Right lobe of liver (tissue), 6 donors: ENCODE results near the gene BCL11B. TPM values are rescaled to one million over a fixed set of nuclear protein-coding genes. Genes with fewer than 3 reads are reported as not detected.

Experiments used
- ATAC-seq, 4 donors: fragments of 200-7000 bp; cut with Tn5 transposase; one replicate each; pipeline ENCODE4 v1.9.1; 2020; ENCODE audit warnings: mild to moderate bottlenecking in 4 of 4, moderate library complexity in 4 of 4
- DNase-seq, 3 donors: peaks; one replicate each; pipeline ENCODE4 v3.0.0-alpha.2; 2020
- H3K27ac ChIP-seq, 3 donors: fragments of 200-600 bp; one replicate each; pipeline ENCODE4 v1.8.0; 2022
- H3K27me3 ChIP-seq, 2 donors: fragments of 200-600 bp; one replicate each; pipeline ENCODE4 v1.8.0; 2022
- H3K36me3 ChIP-seq, 4 donors: fragments of 200-600 bp; sonication (generic) in 1 of 4; one replicate each; pipeline versions ENCODE4 v1.5.1 to v1.8.0; 2017 to 2022; ENCODE audit warnings: control low read depth in 1 of 4
- H3K4me1 ChIP-seq, 4 donors: fragments of 200-600 bp; sonication (generic) in 1 of 4; one replicate each; pipeline versions ENCODE4 v1.5.1 to v1.8.0; 2017 to 2022; ENCODE audit warnings: control low read depth in 1 of 4
- H3K4me3 ChIP-seq, 3 donors: fragments of 200-600 bp; one replicate each; pipeline ENCODE4 v1.8.0; 2022
- H3K9me3 ChIP-seq, 4 donors: fragments of 200-600 bp; sonication (generic) in 1 of 4; one replicate each; pipeline versions ENCODE4 v1.5.1 to v1.8.0; 2017 to 2022; ENCODE audit warnings: control low read depth in 1 of 4
- POLR2A ChIP-seq: fragments of 450-650 bp; IDR thresholded peaks from one replicate; pipeline ENCODE4 v1.6.1; 2017; ENCODE audit warnings: antibody characterized with exemption, mild to moderate bottlenecking
- WGBS: methylation state at CpG from one replicate; pipeline ENCODE4 v1.1.6; 2018; ENCODE audit warnings: low coverage, low lambda C conversion rate; ENCODE audit not compliant: insufficient coverage; ENCODE audit errors: missing lambda C conversion rate; 5-methylcytosine and 5-hydroxymethylcytosine counted together
- intact Hi-C, 2 donors: fragments of 100-400 bp; cut with DNase I; formaldehyde crosslinking; loops; one replicate each; pipeline versions ENCODE4 v1.11.2 to v1.14.1; 2022
- total RNA-seq, 6 experiments: library from RNA; depleted of rRNA in 2 of 6; stranded (reverse); fragments of >200 nt in 2 of 6; fragmentation: NEBNext Ultra II Directional in 3 of 6; extraction: Animal tissue kit (Norgen Biotek cat#: 25700) in 3 of 6; gene quantifications; one replicate each; pipeline versions ENCODE4 v1.1.0 to v1.2.4, GENCODE V29; 2016 to 2023
- TF ChIP-seq, protein P1 (sequence below), 4 donors: fragments of 200-600 bp in 3 of 4; fragments of 450-650 bp in 1 of 4; IDR thresholded peaks; one replicate each; pipeline versions ENCODE4 v1.5.1 to v1.8.0; 2016 to 2022; ENCODE audit warnings: antibody characterized with exemption in 4 of 4, mild to moderate bottlenecking in 2 of 4
- donor health status: DM: no; HTN: yes; CAD: no.
- donor health status: DM: no; HTN: no; CAD: no.
- donor health status: DM: no; HTN: no; CAD: no.
- donor health status: DM: no; HTN: yes; CAD: no.
- donor health status: DM: no; HTN: yes; CAD: no.

BCL11B gene
- total RNA-seq, 6 experiments from 2014 or later: 0.04 to 0.61 (median 0.24) TPM

DNA sequence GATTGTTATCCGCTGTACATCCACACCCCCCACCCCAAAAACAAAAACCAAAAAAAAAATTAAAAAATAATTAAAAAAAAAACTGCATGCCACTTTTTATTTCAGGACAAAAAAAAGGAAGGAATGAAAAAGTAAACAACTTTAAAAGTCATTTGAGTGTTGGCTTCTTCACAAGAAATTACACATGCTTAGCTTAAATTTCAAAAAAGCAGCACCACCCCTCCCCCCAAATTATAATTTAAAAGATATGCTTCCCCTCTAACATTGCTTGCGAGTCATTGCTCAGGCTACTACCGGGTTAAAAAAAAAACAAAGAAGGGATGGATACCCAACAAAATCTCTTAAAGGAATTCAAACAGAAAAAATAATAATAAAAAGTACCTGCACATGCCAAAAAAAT, 98.5 kb downstream of the BCL11B start:
- H3K9me3 ChIP-seq: no peaks in the 10 kb centered on the region
- no peaks in the 10 kb centered on the region for H3K27me3 ChIP-seq
- no peak overlapping the region for H3K27ac ChIP-seq
- H3K36me3 ChIP-seq: no peaks in the 10 kb centered on the region
- H3K4me3 ChIP-seq: no peak overlapping the region
- 84% methylated on average over 3 of the region's 3 CpGs for WGBS
- intact Hi-C loops: no loop called here
- ATAC-seq: no peak
- TF ChIP-seq, protein P1, sequence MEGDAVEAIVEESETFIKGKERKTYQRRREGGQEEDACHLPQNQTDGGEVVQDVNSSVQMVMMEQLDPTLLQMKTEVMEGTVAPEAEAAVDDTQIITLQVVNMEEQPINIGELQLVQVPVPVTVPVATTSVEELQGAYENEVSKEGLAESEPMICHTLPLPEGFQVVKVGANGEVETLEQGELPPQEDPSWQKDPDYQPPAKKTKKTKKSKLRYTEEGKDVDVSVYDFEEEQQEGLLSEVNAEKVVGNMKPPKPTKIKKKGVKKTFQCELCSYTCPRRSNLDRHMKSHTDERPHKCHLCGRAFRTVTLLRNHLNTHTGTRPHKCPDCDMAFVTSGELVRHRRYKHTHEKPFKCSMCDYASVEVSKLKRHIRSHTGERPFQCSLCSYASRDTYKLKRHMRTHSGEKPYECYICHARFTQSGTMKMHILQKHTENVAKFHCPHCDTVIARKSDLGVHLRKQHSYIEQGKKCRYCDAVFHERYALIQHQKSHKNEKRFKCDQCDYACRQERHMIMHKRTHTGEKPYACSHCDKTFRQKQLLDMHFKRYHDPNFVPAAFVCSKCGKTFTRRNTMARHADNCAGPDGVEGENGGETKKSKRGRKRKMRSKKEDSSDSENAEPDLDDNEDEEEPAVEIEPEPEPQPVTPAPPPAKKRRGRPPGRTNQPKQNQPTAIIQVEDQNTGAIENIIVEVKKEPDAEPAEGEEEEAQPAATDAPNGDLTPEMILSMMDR (IDR thresholded peaks at IDR 0.05): no peak
- TF ChIP-seq POLR2A: no peak
- no peak for DNase-seq
- no peaks in the 10 kb centered on the region for H3K4me1 ChIP-seq

DNA sequence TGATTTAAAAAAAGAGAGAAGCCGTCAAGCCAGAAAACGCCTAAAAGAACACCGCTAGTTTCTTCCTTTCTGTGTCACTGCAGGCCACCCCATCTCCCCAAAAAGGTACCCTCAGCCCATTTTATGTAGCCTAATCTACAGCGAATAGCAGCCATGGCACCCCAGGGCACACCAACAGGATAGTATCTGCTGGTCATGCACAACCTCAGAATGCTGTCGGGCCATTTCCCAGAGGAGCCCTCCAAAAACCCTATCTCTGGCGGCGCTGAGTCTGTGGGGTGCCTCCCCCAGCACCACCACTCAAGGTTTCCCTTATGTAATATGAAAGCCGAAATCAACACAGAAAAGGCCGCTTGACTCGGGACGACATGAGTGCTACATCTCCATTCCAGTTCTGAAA, 98.9 kb downstream of the BCL11B start:
- H3K9me3 ChIP-seq: no peaks in the 10 kb centered on the region
- WGBS: 73% methylated on average over 10 of the region's 11 CpGs
- intact Hi-C loops: no loop called here
- no peaks in the 10 kb centered on the region for H3K4me1 ChIP-seq
- no peak for DNase-seq
- no peak overlapping the region for H3K4me3 ChIP-seq
- ATAC-seq: no peak
- TF ChIP-seq, protein P1 (IDR thresholded peaks at IDR 0.05): no peak
- TF ChIP-seq POLR2A: no peak
- H3K36me3 ChIP-seq: no peaks in the 10 kb centered on the region
- no peaks in the 10 kb centered on the region for H3K27me3 ChIP-seq
- H3K27ac ChIP-seq: no peak overlapping the region

DNA sequence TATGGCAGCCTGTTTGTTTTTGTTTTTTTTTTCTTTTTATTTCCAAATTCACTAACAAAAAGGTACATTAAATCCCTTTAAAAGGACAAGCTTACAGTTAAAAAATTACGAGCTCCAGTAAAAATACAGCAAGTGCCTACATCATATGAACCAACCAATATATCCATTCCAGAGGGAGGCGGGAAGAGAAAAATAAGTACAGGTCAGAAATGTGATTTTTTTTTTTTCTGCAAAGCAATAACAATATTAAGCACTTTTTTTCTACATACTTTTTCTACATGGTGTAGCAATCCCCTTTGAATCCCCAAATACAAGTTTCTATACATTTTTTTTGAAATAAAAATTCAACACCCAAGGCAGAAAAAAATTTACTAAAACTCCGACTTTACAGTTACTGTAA, 100.6 kb downstream of the BCL11B start:
- ATAC-seq: no peak
- intact Hi-C loops: no loop called here
- H3K4me3 ChIP-seq: no peak overlapping the region
- no peaks in the 10 kb centered on the region for H3K36me3 ChIP-seq
- no peak for DNase-seq
- TF ChIP-seq, protein P1 (IDR thresholded peaks at IDR 0.05): no peak
- TF ChIP-seq POLR2A: no peak
- H3K9me3 ChIP-seq: no peaks in the 10 kb centered on the region
- H3K27ac ChIP-seq: no peak overlapping the region
- H3K4me1 ChIP-seq: no peaks in the 10 kb centered on the region
- 54% methylated on average over 3 of the region's 3 CpGs for WGBS
- no peaks in the 10 kb centered on the region for H3K27me3 ChIP-seq

DNA sequence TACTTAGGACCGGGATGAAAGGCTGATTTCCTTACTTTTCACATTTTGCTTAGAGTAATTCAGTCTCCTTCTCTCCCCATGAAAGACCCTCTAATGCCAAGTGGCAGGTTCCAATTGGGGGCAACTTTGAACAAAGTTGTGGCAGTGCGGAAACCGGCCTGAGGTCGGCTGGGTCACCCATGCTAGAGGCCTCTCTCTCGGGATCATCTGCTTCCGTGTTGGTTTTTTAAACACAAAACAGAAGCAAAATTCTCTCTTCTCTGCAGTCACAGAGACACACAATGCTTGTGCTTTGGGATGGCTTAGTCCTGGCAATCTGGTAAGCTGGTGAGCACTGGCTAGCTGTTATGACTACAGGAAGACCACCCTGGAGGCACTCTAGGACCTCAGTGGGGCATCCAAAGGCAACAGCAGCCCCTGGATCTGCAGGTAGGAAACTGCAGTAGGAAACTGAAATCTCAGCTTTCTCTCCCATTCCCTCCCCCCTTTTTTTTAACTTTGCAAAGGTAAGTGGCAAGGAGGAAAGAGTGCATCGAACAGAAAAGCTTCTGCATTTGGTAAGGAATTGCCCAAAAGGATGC, 102.1 kb downstream of the BCL11B start:
- H3K4me3 ChIP-seq: no peak overlapping the region
- no peak overlapping the region for H3K27ac ChIP-seq
- WGBS: 69% methylated on average over 7 of the region's 7 CpGs
- H3K4me1 ChIP-seq: no peaks in the 10 kb centered on the region
- no peaks in the 10 kb centered on the region for H3K9me3 ChIP-seq
- TF ChIP-seq, protein P1 (IDR thresholded peaks at IDR 0.05): no peak
- H3K36me3 ChIP-seq: no peaks in the 10 kb centered on the region
- ATAC-seq (no peak), DNase-seq (no peak)
- H3K27me3 ChIP-seq: no peaks in the 10 kb centered on the region
- intact Hi-C loops: no loop called here

DNA sequence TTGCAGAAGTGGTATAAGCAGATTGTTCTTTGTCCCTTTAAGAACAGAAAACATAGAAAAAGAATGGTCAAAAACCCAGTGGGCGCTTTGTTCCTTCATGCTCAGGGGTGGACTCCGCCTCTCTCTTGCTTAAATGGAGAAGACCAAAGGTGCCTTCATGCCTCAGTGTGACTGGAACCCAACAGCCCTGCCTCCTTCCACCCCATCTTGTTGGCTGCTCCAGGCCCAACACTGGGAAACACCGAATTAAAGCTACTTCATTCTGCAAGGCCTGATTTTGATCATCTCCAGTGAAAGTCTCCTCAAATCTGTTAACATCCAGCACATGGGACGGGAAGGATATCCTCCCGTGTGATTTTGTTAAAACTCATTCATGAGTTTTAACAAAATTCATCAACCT, 103.7 kb downstream of the BCL11B start:
- Histone ChIP-seq H3K27me3 (no peaks in the 10 kb centered on the region), H3K4me3 (no peak overlapping the region), H3K4me1 (no peaks in the 10 kb centered on the region), H3K27ac (no peak overlapping the region), H3K9me3 (no peaks in the 10 kb centered on the region), H3K36me3 (no peaks in the 10 kb centered on the region)
- DNase-seq: no peak
- no peak for TF ChIP-seq POLR2A
- TF ChIP-seq, protein P1 (IDR thresholded peaks at IDR 0.05): no peak
- no peak for ATAC-seq
- WGBS: 69% methylated on average over 5 of the region's 5 CpGs
- intact Hi-C loops: no loop called here
